Breast epithelium (tissue), 4 donors: Measurements from ENCODE around the gene HLA-DPA1. TPM values are rescaled to one million over a fixed set of nuclear protein-coding genes. Genes with fewer than 3 reads are reported as not detected.

ENCODE experiments used
- DNase-seq, 2 donors: peaks; one replicate each; pipeline ENCODE4 v3.0.0-alpha.2; 2019; ENCODE audit warnings: low spot score in 2 of 2
- H3K27ac ChIP-seq, 2 donors: fragments of 200-600 bp; sonication (generic) in 1 of 2; one replicate each; pipeline ENCODE4 v1.5.1; 2016 to 2019; ENCODE audit warnings: mild to moderate bottlenecking in 1 of 2
- H3K27me3 ChIP-seq, 2 donors: fragments of 200-600 bp; sonication (generic) in 1 of 2; one replicate each; pipeline versions ENCODE4 v1.5.1 to v1.6.0; 2017 to 2019; ENCODE audit warnings: control low read depth in 1 of 2, mild to moderate bottlenecking in 1 of 2
- H3K36me3 ChIP-seq: fragments of 200-600 bp; one replicate; pipeline ENCODE4 v1.5.1; 2019
- H3K4me1 ChIP-seq, 2 donors: fragments of 200-600 bp; sonication (generic); one replicate each; pipeline ENCODE4 v1.5.1; 2016 to 2019; ENCODE audit warnings: control low read depth in 1 of 2
- H3K4me3 ChIP-seq, 3 donors: fragments of 200-600 bp; sonication (generic); 1 replicate in 2 of 3; 2 replicates in 1 of 3; pipeline ENCODE4 v1.5.1; 2016 to 2019; ENCODE audit warnings: mild to moderate bottlenecking in 3 of 3, moderate library complexity in 2 of 3
- H3K9me3 ChIP-seq, 2 donors: fragments of 200-600 bp; sonication (generic) in 1 of 2; one replicate each; pipeline ENCODE4 v1.5.1; 2016 to 2019; ENCODE audit warnings: control low read depth in 1 of 2
- CTCF ChIP-seq, 3 donors: fragments of 450-650 bp; IDR thresholded peaks; one replicate each; pipeline ENCODE4 v1.5.1; 2016 to 2017; ENCODE audit warnings: antibody characterized with exemption in 3 of 3, mild to moderate bottlenecking in 3 of 3, moderate library complexity in 3 of 3
- POLR2A ChIP-seq: fragments of 450-650 bp; IDR thresholded peaks from one replicate; pipeline ENCODE4 v1.6.1; 2016; ENCODE audit warnings: antibody characterized with exemption, mild to moderate bottlenecking, moderate library complexity
- POLR2AphosphoS5 ChIP-seq, 3 donors: sonication (generic); formaldehyde crosslinking; IDR thresholded peaks; one replicate each; pipeline ENCODE4 v1.6.1; 2017; ENCODE audit warnings: antibody characterized with exemption in 3 of 3
- intact Hi-C: fragments of 100-400 bp; cut with DNase I; formaldehyde crosslinking; loops from one replicate; pipeline ENCODE4 v1.15.1; 2023; ENCODE audit warnings: low total_unique reads
- total RNA-seq, 3 donors: library from RNA; depleted of rRNA; stranded (reverse); fragments of >200 nt; gene quantifications; one replicate each; pipeline ENCODE4 v1.1.0, GENCODE V29; 2016

The HLA-DPA1 gene
- total RNA-seq, 3 donors from 2014 or later: 51.8 to 116 (median 75.4) TPM

DNA sequence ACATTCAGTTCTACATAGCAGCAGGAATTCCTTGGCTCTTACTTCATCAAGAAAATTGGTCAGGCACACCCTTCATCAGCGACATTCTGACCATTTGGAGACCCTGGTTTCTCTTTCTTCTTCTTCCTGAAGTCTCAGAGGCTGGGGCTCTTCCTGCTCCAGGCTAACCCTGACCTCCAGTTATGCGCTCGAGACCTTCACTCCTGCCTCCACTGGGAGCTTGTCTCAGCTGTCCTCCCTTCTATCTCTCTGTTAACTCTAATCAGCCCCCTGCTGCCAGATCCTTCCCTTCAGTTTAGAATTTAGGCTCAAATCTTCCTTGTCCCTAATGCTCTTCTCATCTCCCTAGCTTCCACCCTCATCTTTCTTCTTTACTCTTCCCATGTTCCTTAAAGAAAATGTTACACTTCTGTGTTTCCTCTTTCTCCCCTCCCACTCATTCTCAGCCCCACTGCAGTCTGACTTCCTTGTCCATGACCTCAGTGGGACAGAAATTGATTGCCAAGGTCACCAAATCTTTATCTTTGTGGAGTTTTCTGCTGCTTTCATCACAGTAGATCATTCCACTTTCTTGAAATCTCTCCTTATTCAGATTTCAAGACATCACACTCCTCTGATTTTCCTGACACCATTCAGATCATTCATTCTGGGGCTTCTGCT lies 55.6 kb downstream of the HLA-DPA1 start:
- H3K27ac ChIP-seq: peak overlapping the region in 1 of 2 donors; percentile 55

DNA sequence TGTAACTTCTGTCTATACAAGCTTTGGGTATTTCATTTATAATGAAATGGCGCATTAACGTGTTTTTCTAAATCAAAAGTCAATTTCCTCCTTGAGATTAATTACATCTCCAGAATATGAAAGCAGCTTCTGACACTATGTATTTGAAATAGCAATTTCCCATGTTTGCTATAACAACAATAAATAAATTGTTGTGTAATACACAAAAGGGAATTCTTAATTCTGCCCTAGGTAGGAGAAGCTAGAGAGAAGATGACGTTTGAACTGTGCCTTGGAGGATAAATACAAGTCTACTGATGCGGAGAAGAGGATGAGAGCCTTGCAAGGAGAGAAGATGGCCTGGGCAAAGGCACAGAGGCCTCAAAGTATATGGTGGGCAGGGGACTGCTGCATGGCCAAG lies 56.4 kb downstream of the HLA-DPA1 start:
- Histone ChIP-seq H3K27ac (no peak overlapping the region), H3K4me1 (no peaks in the 10 kb centered on the region), H3K27me3 (peaks cover 0 to 4% of the 10 kb centered on the region in 2 donors), H3K4me3 (no peak overlapping the region), H3K9me3 (no peaks in the 10 kb centered on the region), H3K36me3 (no peaks in the 10 kb centered on the region)
- no peak for DNase-seq
- no peak for TF ChIP-seq POLR2A
- no peak for TF ChIP-seq POLR2AphosphoS5 (IDR thresholded peaks at IDR 0.05)
- no peak for TF ChIP-seq CTCF (IDR thresholded peaks at IDR 0.05)
- intact Hi-C loops: loop anchor here (10.0 kb wide), 1 partner anchor 68 kb away; no protein-coding TSS in a partner anchor

More for the DNA sequence above, 55.6 kb downstream of the HLA-DPA1 start:
- no peaks in the 10 kb centered on the region for H3K4me1 ChIP-seq
- no peaks in the 10 kb centered on the region for H3K36me3 ChIP-seq
- H3K4me3 ChIP-seq: no peak overlapping the region
- intact Hi-C loops: loop anchor here (10.0 kb wide), 1 partner anchor 67 kb away; no protein-coding TSS in a partner anchor
- no peak for TF ChIP-seq CTCF (IDR thresholded peaks at IDR 0.05)
- no peak for DNase-seq
- peaks cover 0 to 4% of the 10 kb centered on the region in 2 donors for H3K27me3 ChIP-seq
- H3K9me3 ChIP-seq: no peaks in the 10 kb centered on the region

DNA sequence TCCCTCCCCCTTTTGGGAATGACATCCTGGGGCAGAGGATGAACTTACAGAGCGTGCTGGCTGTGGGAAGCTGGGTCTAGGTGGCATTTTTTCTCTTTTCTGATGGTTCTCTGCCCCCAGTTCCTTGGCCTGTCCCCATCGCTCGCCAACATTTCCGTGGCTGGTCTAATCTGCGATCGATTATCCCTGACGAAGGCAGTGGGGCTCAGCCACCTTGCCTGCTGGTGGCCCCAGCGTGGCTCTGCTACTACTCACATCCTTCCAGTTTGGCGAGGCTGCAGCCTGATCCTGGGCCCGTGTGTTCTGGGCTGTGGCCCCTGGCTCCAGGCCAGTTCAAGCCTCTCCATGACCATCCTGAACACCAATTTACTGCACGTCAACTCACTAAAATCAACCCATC lies 57.7 kb downstream of the HLA-DPA1 start:
- TF ChIP-seq POLR2A: no peak
- TF ChIP-seq CTCF (IDR thresholded peaks at IDR 0.05): no peak
- no peak for TF ChIP-seq POLR2AphosphoS5 (IDR thresholded peaks at IDR 0.05)
- Histone ChIP-seq H3K4me1 (no peaks in the 10 kb centered on the region), H3K27ac (no peak overlapping the region), H3K36me3 (no peaks in the 10 kb centered on the region), H3K4me3 (no peak overlapping the region), H3K27me3 (peaks cover 0 to 4% of the 10 kb centered on the region in 2 donors), H3K9me3 (no peaks in the 10 kb centered on the region)
- intact Hi-C loops: loop anchor here (10.0 kb wide), 1 partner anchor 69 kb away; no protein-coding TSS in a partner anchor
- DNase-seq: no peak

GRCh38 chr6:33014841-33015634 lies 58.4 kb downstream of the HLA-DPA1 start:
- Histone ChIP-seq H3K27ac (no peak overlapping the region), H3K27me3 (peaks cover 0 to 4% of the 10 kb centered on the region in 2 donors), H3K9me3 (no peaks in the 10 kb centered on the region), H3K4me3 (no peak overlapping the region), H3K4me1 (no peaks in the 10 kb centered on the region), H3K36me3 (no peaks in the 10 kb centered on the region)
- intact Hi-C loops: loop anchor here (10.0 kb wide), 1 partner anchor 70 kb away; no protein-coding TSS in a partner anchor
- TF ChIP-seq CTCF (IDR thresholded peaks at IDR 0.05) (peak; percentile 82 to 87 (median 82)), POLR2A (no peak)
- DNase-seq: no peak

Other genes starting within 250 kb of the HLA-DPA1 start
- 10 to 100 TPM in 1 of 3 donors, 1 to 10 TPM in 2; 7.7 to 18.0 (median 9.5) TPM for gene TAP2, start 234.9 kb downstream of the HLA-DPA1 start, total RNA-seq
- 10 to 100 TPM; 36.0 to 47.3 (median 44.9) TPM for gene PSMB8, start 229.6 kb downstream of the HLA-DPA1 start, total RNA-seq
- 10 to 100 TPM; 24.2 to 40.6 (median 28.7) TPM for gene TAP1, start 219.9 kb downstream of the HLA-DPA1 start, total RNA-seq
- gene PSMB9, start 219.5 kb downstream of the HLA-DPA1 start, total RNA-seq: 10 to 100 TPM; 16.8 to 25.9 (median 19.2) TPM
- 10 to 100 TPM; 16.4 to 52.0 (median 34.6) TPM for gene HLA-DMB, start 132.6 kb downstream of the HLA-DPA1 start, total RNA-seq
- 10 to 100 TPM; 28.5 to 41.9 (median 30.9) TPM for gene HLA-DMA, start 120.6 kb downstream of the HLA-DPA1 start, total RNA-seq
- 100 to 1,000 TPM; 111 to 159 (median 122) TPM for gene BRD2, start 105.1 kb downstream of the HLA-DPA1 start, total RNA-seq
- 1 to 10 TPM; 2.1 to 5.7 (median 3.3) TPM for gene HLA-DOA, start 64.1 kb downstream of the HLA-DPA1 start, total RNA-seq
- 10 to 100 TPM; 56.5 to 80.3 (median 58.2) TPM for gene HLA-DPB1, start 2.3 kb upstream of the HLA-DPA1 start, total RNA-seq
- 1 to 10 TPM in 1 of 3 donors, under 1 TPM in 2; 0.32 to 1.0 (median 0.98) TPM for gene COL11A2, start 118.8 kb upstream of the HLA-DPA1 start, total RNA-seq
- gene RXRB, start 127.0 kb upstream of the HLA-DPA1 start, total RNA-seq: 10 to 100 TPM; 27.4 to 39.1 (median 27.5) TPM
- gene SLC39A7, start 127.2 kb upstream of the HLA-DPA1 start, total RNA-seq: 10 to 100 TPM; 55.0 to 79.3 (median 74.1) TPM
- 10 to 100 TPM; 17.0 to 33.8 (median 18.4) TPM for gene HSD17B8, start 131.0 kb upstream of the HLA-DPA1 start, total RNA-seq
- gene RING1, start 134.9 kb upstream of the HLA-DPA1 start, total RNA-seq: 10 to 100 TPM; 11.8 to 20.6 (median 19.5) TPM
- 10 to 100 TPM; 29.4 to 55.6 (median 44.2) TPM for gene VPS52, start 198.2 kb upstream of the HLA-DPA1 start, total RNA-seq
- 1,000 to 10,000 TPM; 3,121 to 5,317 (median 4,287) TPM for gene RPS18, start 198.4 kb upstream of the HLA-DPA1 start, total RNA-seq
- 10 to 100 TPM in 2 of 3 donors, 1 to 10 TPM in 1; 8.2 to 15.0 (median 11.1) TPM for gene B3GALT4, start 203.5 kb upstream of the HLA-DPA1 start, total RNA-seq
- gene WDR46, start 215.6 kb upstream of the HLA-DPA1 start, total RNA-seq: 10 to 100 TPM; 48.2 to 75.1 (median 58.8) TPM
- 10 to 100 TPM; 23.3 to 28.6 (median 26.9) TPM for gene PFDN6, start 216.0 kb upstream of the HLA-DPA1 start, total RNA-seq
- 100 to 1,000 TPM in 2 of 3 donors, 10 to 100 TPM in 1; 38.9 to 151 (median 103) TPM for gene RGL2, start 225.3 kb upstream of the HLA-DPA1 start, total RNA-seq
- gene TAPBP, start 240.4 kb upstream of the HLA-DPA1 start, total RNA-seq: 10 to 100 TPM; 38.6 to 67.8 (median 43.6) TPM
- gene ZBTB22, start 244.1 kb upstream of the HLA-DPA1 start, total RNA-seq: 10 to 100 TPM; 12.6 to 27.2 (median 18.7) TPM
- gene DAXX, start 249.3 kb upstream of the HLA-DPA1 start, total RNA-seq: 10 to 100 TPM; 39.0 to 56.3 (median 39.8) TPM